ENCODE results near the gene PNMA6E.

PNMA6E gene

DNA sequence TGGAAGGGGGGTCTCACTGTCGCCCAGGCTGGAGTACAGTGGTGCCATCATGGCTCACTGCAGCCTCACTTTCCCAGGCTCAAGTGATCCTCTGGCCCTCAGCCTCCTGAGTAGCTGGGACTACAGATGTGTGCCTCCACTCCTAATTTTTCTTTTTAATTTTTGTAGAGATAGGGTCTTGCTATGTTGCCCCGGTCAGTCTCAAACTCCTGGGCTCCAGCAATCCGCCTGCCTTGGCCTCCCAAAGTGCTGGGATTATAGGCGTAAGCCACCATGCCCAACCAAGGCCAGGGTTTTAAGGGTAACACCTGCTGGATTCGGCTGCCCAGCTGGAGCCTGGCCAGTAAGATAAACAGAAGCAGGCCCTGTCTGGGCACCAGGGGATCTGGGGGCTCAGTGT lies 41.3 kb upstream of the PNMA6E start:
- no peaks in the 10 kb centered on the region for H3K9me3 ChIP-seq (ENCODE audit: insufficient read depth, low read length, severe bottlenecking)
- H3K4me2 ChIP-seq (ENCODE audit: insufficient read depth, low read length): no peak overlapping the region
- no peak overlapping the region for H3K4me3 ChIP-seq (ENCODE audit: low read depth in 1 of 2, low read length in 2 of 2)
- H2AFZ ChIP-seq (ENCODE audit: low read depth, low read length): no peak overlapping the region
- no peaks in the 10 kb centered on the region for H3K4me1 ChIP-seq (ENCODE audit: insufficient read depth, low read length)
- H3K79me2 ChIP-seq (ENCODE audit: insufficient read depth, low read length): no peaks in the 10 kb centered on the region
- no peak overlapping the region for H3K9ac ChIP-seq (ENCODE audit: low read depth, low read length)
- no peak overlapping the region for H3K27ac ChIP-seq (ENCODE audit: low read length)
- no peak for DNase-seq
- no peaks in the 10 kb centered on the region for H3K27me3 ChIP-seq (ENCODE audit: insufficient read depth, low read length, poor library complexity)
- TF ChIP-seq, protein P1, sequence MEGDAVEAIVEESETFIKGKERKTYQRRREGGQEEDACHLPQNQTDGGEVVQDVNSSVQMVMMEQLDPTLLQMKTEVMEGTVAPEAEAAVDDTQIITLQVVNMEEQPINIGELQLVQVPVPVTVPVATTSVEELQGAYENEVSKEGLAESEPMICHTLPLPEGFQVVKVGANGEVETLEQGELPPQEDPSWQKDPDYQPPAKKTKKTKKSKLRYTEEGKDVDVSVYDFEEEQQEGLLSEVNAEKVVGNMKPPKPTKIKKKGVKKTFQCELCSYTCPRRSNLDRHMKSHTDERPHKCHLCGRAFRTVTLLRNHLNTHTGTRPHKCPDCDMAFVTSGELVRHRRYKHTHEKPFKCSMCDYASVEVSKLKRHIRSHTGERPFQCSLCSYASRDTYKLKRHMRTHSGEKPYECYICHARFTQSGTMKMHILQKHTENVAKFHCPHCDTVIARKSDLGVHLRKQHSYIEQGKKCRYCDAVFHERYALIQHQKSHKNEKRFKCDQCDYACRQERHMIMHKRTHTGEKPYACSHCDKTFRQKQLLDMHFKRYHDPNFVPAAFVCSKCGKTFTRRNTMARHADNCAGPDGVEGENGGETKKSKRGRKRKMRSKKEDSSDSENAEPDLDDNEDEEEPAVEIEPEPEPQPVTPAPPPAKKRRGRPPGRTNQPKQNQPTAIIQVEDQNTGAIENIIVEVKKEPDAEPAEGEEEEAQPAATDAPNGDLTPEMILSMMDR (IDR thresholded peaks at IDR 0.05; ENCODE audit: borderline replicate concordance, extremely low read depth, low read length, poor library complexity, severe bottlenecking): no peak
- TF ChIP-seq EZH2 (IDR thresholded peaks at IDR 0.05; ENCODE audit: borderline replicate concordance, low read depth, low read length, severe bottlenecking): no peak
- H4K20me1 ChIP-seq (ENCODE audit: insufficient read depth, low read length): no peaks in the 10 kb centered on the region
- H3K36me3 ChIP-seq (ENCODE audit: insufficient read depth, low read length): no peaks in the 10 kb centered on the region
- ATAC-seq (ENCODE audit: insufficient read depth, low read depth): no peak

DNA sequence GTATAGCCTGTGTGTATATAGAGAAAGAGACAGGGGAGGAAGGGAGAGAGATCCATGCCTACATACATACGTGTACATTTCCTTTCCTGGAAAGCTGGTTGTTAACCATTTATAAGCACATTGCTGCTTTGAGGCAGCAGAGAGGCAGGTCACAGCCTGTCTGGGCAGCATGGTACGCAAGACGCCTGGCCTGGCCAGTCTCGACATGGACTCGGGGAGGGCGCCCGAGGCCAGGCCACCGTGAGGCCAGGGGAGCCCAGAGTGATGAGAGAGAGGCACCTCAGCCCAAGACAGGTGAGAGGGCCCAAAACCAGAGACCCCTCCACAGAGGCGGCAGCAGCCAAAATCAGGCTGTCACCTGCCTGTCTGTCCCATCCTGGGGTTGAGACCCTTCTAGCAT lies 40.8 kb upstream of the PNMA6E start:
- no peaks in the 10 kb centered on the region for H3K36me3 ChIP-seq (ENCODE audit: insufficient read depth, low read length)
- DNase-seq (no peak), ATAC-seq (ENCODE audit: insufficient read depth, low read depth) (no peak)
- H3K4me1 ChIP-seq (ENCODE audit: insufficient read depth, low read length): no peaks in the 10 kb centered on the region
- no peaks in the 10 kb centered on the region for H3K27me3 ChIP-seq (ENCODE audit: insufficient read depth, low read length, poor library complexity)
- H2AFZ ChIP-seq (ENCODE audit: low read depth, low read length): no peak overlapping the region
- no peak overlapping the region for H3K4me2 ChIP-seq (ENCODE audit: insufficient read depth, low read length)
- no peak overlapping the region for H3K27ac ChIP-seq (ENCODE audit: low read length)
- no peaks in the 10 kb centered on the region for H4K20me1 ChIP-seq (ENCODE audit: insufficient read depth, low read length)
- no peaks in the 10 kb centered on the region for H3K79me2 ChIP-seq (ENCODE audit: insufficient read depth, low read length)
- no peaks in the 10 kb centered on the region for H3K9me3 ChIP-seq (ENCODE audit: insufficient read depth, low read length, severe bottlenecking)
- no peak for TF ChIP-seq EZH2 (IDR thresholded peaks at IDR 0.05; ENCODE audit: borderline replicate concordance, low read depth, low read length, severe bottlenecking)
- TF ChIP-seq, protein P1 (IDR thresholded peaks at IDR 0.05; ENCODE audit: borderline replicate concordance, extremely low read depth, low read length, poor library complexity, severe bottlenecking): no peak
- H3K4me3 ChIP-seq (ENCODE audit: low read depth in 1 of 2, low read length in 2 of 2): no peak overlapping the region
- no peak overlapping the region for H3K9ac ChIP-seq (ENCODE audit: low read depth, low read length)

DNA sequence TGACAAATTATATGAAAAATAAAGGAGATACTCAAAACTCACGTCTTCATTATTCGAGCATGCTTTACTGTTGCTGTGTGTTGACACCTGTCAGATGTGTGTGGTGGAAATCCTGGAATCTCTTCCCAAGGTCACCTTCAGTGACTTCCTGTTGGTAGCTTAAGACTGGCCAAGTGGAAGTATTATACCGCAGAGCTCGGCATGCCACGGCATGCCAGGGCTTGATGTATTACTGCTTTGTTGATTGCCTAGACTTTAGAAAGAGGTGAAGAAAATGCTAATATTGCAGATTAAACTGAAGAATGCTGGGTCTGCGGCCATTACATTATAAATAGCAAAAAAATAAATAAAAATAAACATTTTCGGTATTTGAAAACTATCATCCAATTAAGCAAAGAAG lies 40.1 kb upstream of the PNMA6E start:
- Histone ChIP-seq H2AFZ (ENCODE audit: low read depth, low read length) (no peak overlapping the region), H3K4me3 (ENCODE audit: low read depth in 1 of 2, low read length in 2 of 2) (no peak overlapping the region), H3K27ac (ENCODE audit: low read length) (no peak overlapping the region), H3K9ac (ENCODE audit: low read depth, low read length) (no peak overlapping the region), H3K36me3 (ENCODE audit: insufficient read depth, low read length) (no peaks in the 10 kb centered on the region), H3K9me3 (ENCODE audit: insufficient read depth, low read length, severe bottlenecking) (no peaks in the 10 kb centered on the region), H4K20me1 (ENCODE audit: insufficient read depth, low read length) (no peaks in the 10 kb centered on the region), H3K4me2 (ENCODE audit: insufficient read depth, low read length) (no peak overlapping the region), H3K27me3 (ENCODE audit: insufficient read depth, low read length, poor library complexity) (no peaks in the 10 kb centered on the region), H3K4me1 (ENCODE audit: insufficient read depth, low read length) (no peaks in the 10 kb centered on the region), H3K79me2 (ENCODE audit: insufficient read depth, low read length) (no peaks in the 10 kb centered on the region)
- DNase-seq: no peak
- TF ChIP-seq, protein P1 (IDR thresholded peaks at IDR 0.05; ENCODE audit: borderline replicate concordance, extremely low read depth, low read length, poor library complexity, severe bottlenecking): no peak
- TF ChIP-seq EZH2 (IDR thresholded peaks at IDR 0.05; ENCODE audit: borderline replicate concordance, low read depth, low read length, severe bottlenecking): no peak
- no peak for ATAC-seq (ENCODE audit: insufficient read depth, low read depth)

DNA sequence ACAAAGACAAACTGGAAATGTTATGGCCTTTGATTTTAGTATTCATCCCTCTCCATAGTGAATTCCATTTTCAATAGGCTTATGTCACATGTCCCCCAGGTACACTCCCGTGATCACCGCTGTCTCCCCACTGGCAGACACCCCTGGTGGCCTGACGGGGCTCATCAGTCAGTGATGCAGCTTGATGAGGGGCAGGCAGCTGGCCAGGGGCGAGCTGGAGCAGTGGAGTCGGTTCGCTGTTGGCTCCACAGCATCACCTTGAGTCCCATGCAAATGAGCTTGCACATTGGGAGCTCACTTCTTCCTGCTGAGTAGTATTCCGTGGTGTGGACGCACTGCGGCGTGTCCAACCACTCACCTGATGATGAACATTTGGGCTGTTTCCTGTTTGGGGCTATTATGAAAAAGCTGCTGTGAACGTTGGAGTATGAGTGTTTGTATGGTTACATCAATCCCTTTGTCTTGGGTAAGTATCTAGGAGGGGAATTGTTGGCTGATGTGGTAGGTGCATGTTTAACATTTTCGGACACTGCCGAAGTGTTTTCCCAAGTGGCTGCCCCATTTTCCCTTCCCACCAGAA lies 39.5 kb upstream of the PNMA6E start:
- Histone ChIP-seq H3K79me2 (ENCODE audit: insufficient read depth, low read length) (no peaks in the 10 kb centered on the region), H3K4me3 (ENCODE audit: low read depth in 1 of 2, low read length in 2 of 2) (no peak overlapping the region), H3K27ac (ENCODE audit: low read length) (no peak overlapping the region), H3K9me3 (ENCODE audit: insufficient read depth, low read length, severe bottlenecking) (no peaks in the 10 kb centered on the region), H3K4me2 (ENCODE audit: insufficient read depth, low read length) (no peak overlapping the region), H4K20me1 (ENCODE audit: insufficient read depth, low read length) (no peaks in the 10 kb centered on the region), H3K4me1 (ENCODE audit: insufficient read depth, low read length) (no peaks in the 10 kb centered on the region), H3K27me3 (ENCODE audit: insufficient read depth, low read length, poor library complexity) (no peaks in the 10 kb centered on the region), H2AFZ (ENCODE audit: low read depth, low read length) (no peak overlapping the region), H3K9ac (ENCODE audit: low read depth, low read length) (no peak overlapping the region), H3K36me3 (ENCODE audit: insufficient read depth, low read length) (no peaks in the 10 kb centered on the region)
- TF ChIP-seq, protein P1 (IDR thresholded peaks at IDR 0.05; ENCODE audit: borderline replicate concordance, extremely low read depth, low read length, poor library complexity, severe bottlenecking): no peak
- TF ChIP-seq EZH2 (IDR thresholded peaks at IDR 0.05; ENCODE audit: borderline replicate concordance, low read depth, low read length, severe bottlenecking): no peak
- ATAC-seq (ENCODE audit: insufficient read depth, low read depth) (no peak), DNase-seq (no peak)
